ENCODE measurements around the gene MOGAT2.

The MOGAT2 gene

DNA sequence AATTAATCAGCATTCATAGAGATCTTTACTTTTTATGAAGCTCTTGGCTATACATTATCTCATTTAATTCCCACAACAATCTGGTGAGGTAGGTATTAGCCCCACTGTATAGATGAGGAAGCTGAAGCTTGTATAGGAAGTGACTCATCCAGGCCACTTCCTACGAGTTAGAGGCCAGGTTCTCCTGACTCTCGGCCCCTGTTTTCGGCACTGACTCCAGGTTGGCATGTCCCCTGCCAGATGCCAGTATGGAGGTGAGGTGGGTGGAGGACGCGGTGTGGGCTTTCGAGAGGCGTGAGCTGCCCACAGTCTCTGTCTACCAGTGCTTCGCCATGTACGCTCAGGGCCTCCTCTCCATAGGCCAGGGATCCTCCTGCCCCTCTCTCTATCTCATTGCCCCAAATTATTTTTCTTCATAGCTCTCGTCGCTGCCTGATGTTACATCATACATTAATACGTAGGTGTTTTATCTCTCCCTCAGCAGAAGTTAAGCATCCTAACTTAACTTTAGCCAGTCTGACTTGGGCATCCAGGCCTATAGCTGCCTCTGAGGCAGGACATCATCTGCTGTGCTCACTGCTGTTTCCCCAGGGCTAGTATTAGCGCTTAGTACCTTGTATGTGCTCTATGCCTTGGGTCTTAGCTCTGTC, 59.9 kb downstream of the MOGAT2 start:
- no peak for DNase-seq

DNA sequence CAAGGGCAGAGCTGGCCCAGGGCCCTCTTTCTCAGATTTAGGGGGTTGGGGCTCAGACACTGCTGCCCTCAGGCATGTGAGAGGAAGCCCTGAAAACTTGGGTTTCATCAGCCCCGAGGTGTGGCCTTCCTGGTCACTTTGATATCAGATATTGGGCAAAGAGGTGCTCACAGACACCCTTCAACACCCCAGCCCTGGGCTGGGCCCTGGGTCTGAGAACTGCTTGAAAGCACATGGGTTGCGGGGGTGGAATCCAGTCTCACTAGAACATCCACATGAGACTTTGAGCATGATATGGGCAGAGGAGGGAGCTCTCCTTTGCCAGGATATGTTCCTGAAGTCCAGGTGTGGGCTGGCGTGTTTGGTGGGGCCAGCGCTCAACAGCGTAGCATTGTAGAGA, 61.3 kb downstream of the MOGAT2 start:
- H3K27ac Mint-ChIP-seq: peak overlapping the region; percentile 64
- no peaks in the 10 kb centered on the region for H3K4me1 Mint-ChIP-seq
- TF ChIP-seq CTCF (IDR thresholded peaks at IDR 0.05): no peak
- no peaks in the 10 kb centered on the region for H3K36me3 Mint-ChIP-seq (ENCODE audit: low read depth)
- H3K9me3 Mint-ChIP-seq: no peaks in the 10 kb centered on the region
- peaks cover 10% of the 10 kb centered on the region for H3K27me3 Mint-ChIP-seq (ENCODE audit: low read depth, poor library complexity)
- no peak for DNase-seq
- no peak overlapping the region for H3K4me3 Mint-ChIP-seq

More for the DNA sequence above, 59.9 kb downstream of the MOGAT2 start:
- Mint-ChIP-seq H3K36me3 (ENCODE audit: low read depth) (no peaks in the 10 kb centered on the region), H3K27me3 (ENCODE audit: low read depth, poor library complexity) (peaks cover 13% of the 10 kb centered on the region), H3K27ac (no peak overlapping the region), H3K4me3 (no peak overlapping the region), H3K9me3 (no peaks in the 10 kb centered on the region), H3K4me1 (no peaks in the 10 kb centered on the region)
- TF ChIP-seq CTCF (IDR thresholded peaks at IDR 0.05): no peak

DNA sequence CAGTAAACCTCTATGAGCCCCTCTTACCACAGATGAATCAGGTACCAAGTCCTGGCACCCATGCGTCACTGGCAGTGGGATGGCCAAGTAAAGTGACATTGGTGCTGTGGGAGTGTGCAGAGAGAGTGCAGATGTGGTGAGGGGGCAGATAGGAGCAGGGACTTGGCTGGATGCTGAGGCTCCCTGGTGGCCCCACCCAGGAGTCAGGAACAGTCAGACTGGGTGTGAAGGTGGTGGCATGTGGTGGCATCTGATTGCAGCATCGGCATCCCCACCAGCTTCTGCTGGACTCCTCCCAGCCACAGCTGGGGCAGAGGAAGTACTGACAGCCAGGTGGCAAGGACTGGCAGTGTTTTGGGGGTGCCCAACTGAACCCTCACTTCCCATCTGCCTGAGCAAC, 62.3 kb downstream of the MOGAT2 start:
- no peak for TF ChIP-seq CTCF (IDR thresholded peaks at IDR 0.05)
- Mint-ChIP-seq H3K4me3 (no peak overlapping the region), H3K36me3 (ENCODE audit: low read depth) (no peaks in the 10 kb centered on the region), H3K9me3 (no peaks in the 10 kb centered on the region), H3K27ac (no peak overlapping the region), H3K27me3 (ENCODE audit: low read depth, poor library complexity) (peaks cover 8% of the 10 kb centered on the region), H3K4me1 (no peaks in the 10 kb centered on the region)
- DNase-seq: no peak

- Mint-ChIP-seq H3K27ac (no peak overlapping the region), H3K9me3 (no peaks in the 10 kb centered on the region), H3K4me1 (no peaks in the 10 kb centered on the region), H3K4me3 (no peak overlapping the region), H3K36me3 (ENCODE audit: low read depth) (no peaks in the 10 kb centered on the region), H3K27me3 (ENCODE audit: low read depth, poor library complexity) (peaks cover 3% of the 10 kb centered on the region)
- TF ChIP-seq CTCF (IDR thresholded peaks at IDR 0.05): no peak
- no peak for DNase-seq
Measured at GRCh38 chr11:75780888-75781287, 63.2 kb downstream of the MOGAT2 start.

DNA sequence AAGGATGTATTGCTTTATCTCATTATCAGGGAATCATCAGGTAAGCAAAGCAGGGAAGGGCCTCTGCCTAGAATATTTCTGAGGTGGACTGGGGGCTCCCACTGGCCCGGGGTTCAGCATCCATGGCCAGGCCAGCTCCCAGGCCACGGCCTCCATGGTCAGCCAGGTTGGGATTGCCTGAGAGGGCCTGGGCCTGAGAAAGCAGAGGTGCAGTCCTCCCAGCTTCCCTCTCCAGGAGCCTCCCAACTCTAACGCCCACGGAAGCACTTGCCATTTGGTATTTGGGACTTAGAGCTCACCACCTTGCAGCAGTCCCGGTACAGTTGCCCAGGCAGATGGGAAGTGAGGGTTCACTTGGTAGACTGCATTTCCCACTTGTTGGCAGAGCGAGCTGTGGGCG, 63.7 kb downstream of the MOGAT2 start:
- no peak for TF ChIP-seq CTCF (IDR thresholded peaks at IDR 0.05)
- Mint-ChIP-seq H3K9me3 (no peaks in the 10 kb centered on the region), H3K27me3 (ENCODE audit: low read depth, poor library complexity) (peaks cover 3% of the 10 kb centered on the region), H3K4me3 (no peak overlapping the region), H3K36me3 (ENCODE audit: low read depth) (no peaks in the 10 kb centered on the region), H3K4me1 (no peaks in the 10 kb centered on the region), H3K27ac (no peak overlapping the region)
- no peak for DNase-seq

- DNase-seq: no peak
- Mint-ChIP-seq H3K27me3 (ENCODE audit: low read depth, poor library complexity) (peaks cover 3% of the 10 kb centered on the region), H3K9me3 (no peaks in the 10 kb centered on the region), H3K4me1 (no peaks in the 10 kb centered on the region), H3K4me3 (no peak overlapping the region), H3K36me3 (ENCODE audit: low read depth) (no peaks in the 10 kb centered on the region), H3K27ac (no peak overlapping the region)
- no peak for TF ChIP-seq CTCF (IDR thresholded peaks at IDR 0.05)
Measured at GRCh38 chr11:75781831-75782230, 64.2 kb downstream of the MOGAT2 start.
